Adrenal gland (tissue), 12 donors: Measurements from ENCODE around the gene TSHZ2. TPM values are rescaled to one million over a fixed set of nuclear protein-coding genes. Genes with fewer than 3 reads are reported as not detected.

Experiments
- DNase-seq, 7 donors: peaks; one replicate each; pipeline ENCODE4 v3.0.0-alpha.2; 2019 to 2020
- H3K27ac ChIP-seq, 5 donors: fragments of 200-600 bp; sonication (generic) in 4 of 5; 1 replicate in 3 of 5; 2 replicates in 2 of 5; pipeline versions ENCODE4 v1.5.1 to v1.8.0; 2016 to 2020; ENCODE audit warnings: mild to moderate bottlenecking in 1 of 5
- H3K27me3 ChIP-seq: fragments of 200-600 bp; 2 replicates; pipeline ENCODE4 v1.8.0; 2021
- H3K36me3 ChIP-seq, 2 donors: fragments of 200-600 bp; replicated peaks in 1 of 2; 1 replicate in 1 of 2; 2 replicates in 1 of 2; pipeline versions ENCODE4 v1.5.1 to v1.8.0; 2018 to 2022
- H3K4me1 ChIP-seq, 2 donors: fragments of 200-600 bp; replicated peaks in 1 of 2; 1 replicate in 1 of 2; 2 replicates in 1 of 2; pipeline versions ENCODE4 v1.5.1 to v1.8.0; 2018 to 2021
- H3K4me3 ChIP-seq, 4 donors: fragments of 200-600 bp; sonication (generic) in 3 of 4; one replicate each; pipeline ENCODE4 v1.5.1; 2016 to 2018
- H3K9me3 ChIP-seq, 3 donors: fragments of 200-600 bp; sonication (generic) in 1 of 3; replicated peaks in 1 of 3; 1 replicate in 2 of 3; 2 replicates in 1 of 3; pipeline versions ENCODE4 v1.5.1 to v1.8.0; 2016 to 2021
- CTCF ChIP-seq, 6 experiments: fragments of 450-650 bp in 4 of 6; fragments of 200-600 bp in 2 of 6; sonication (generic) in 1 of 6; IDR thresholded peaks; 1 replicate in 5 of 6; 2 replicates in 1 of 6; pipeline versions ENCODE4 v1.5.1 to v1.8.0; 2016 to 2021; ENCODE audit warnings: antibody characterized with exemption in 6 of 6, mild to moderate bottlenecking in 2 of 6, moderate library complexity in 1 of 6
- POLR2A ChIP-seq, 2 donors: fragments of 450-650 bp; IDR thresholded peaks; one replicate each; pipeline ENCODE4 v1.6.1; 2017; ENCODE audit warnings: antibody characterized with exemption in 2 of 2, mild to moderate bottlenecking in 2 of 2, moderate library complexity in 1 of 2
- WGBS, 4 donors: extraction: QIAGEN DNeasy Blood & Tissue Kit in 2 of 4; methylation state at CpG; one replicate each; pipeline versions ENCODE4 v1.1.5 to v1.1.7; 2013 to 2017; 5-methylcytosine and 5-hydroxymethylcytosine counted together
- intact Hi-C, 2 donors: fragments of 100-400 bp; cut with DNase I; formaldehyde crosslinking; loops; one replicate each; pipeline versions ENCODE4 v1.14.1 to v1.15.0; 2022 to 2023
- polyA plus RNA-seq, 3 donors: library from polyadenylated mRNA; stranded (reverse); fragments of 200-250 nt in 2 of 3; fragments of 350-450 nt in 1 of 3; fragmentation: Illumina TruSeq in 1 of 3; extraction: RNeasy Lipid Tissue Mini Kit (QIAGEN cat#74804) in 1 of 3; gene quantifications; one replicate each; pipeline ENCODE4 v1.2.3, GENCODE V29; 2013 to 2014
- total RNA-seq, 9 donors: library from RNA; depleted of rRNA in 4 of 9; stranded (reverse); fragments of >200 nt in 4 of 9; fragments of 120-200 nt in 1 of 9; fragmentation: NEBNext Ultra II Directional in 1 of 9; extraction: Animal tissue kit (Norgen Biotek cat#: 25700) in 1 of 9; gene quantifications; one replicate each; pipeline versions ENCODE4 v1.1.0 to v1.2.4, GENCODE V29; 2013 to 2023
- donor health status: healthy with polysubstance abuse.
- donor health status: Bipolar disorder and iron deficiency.
- donor health status: DM: yes; HTN: yes; CAD: no.
- donor health status: DM: no; HTN: no; CAD: no.
- donor health status: DM: no; HTN: no; CAD: no.
- donor health status: DM: yes; HTN: yes; CAD: no.

The TSHZ2 gene
- total and polyA plus RNA-seq, 12 donors = 20.5 to 87.1 (median 52.4) TPM

DNA sequence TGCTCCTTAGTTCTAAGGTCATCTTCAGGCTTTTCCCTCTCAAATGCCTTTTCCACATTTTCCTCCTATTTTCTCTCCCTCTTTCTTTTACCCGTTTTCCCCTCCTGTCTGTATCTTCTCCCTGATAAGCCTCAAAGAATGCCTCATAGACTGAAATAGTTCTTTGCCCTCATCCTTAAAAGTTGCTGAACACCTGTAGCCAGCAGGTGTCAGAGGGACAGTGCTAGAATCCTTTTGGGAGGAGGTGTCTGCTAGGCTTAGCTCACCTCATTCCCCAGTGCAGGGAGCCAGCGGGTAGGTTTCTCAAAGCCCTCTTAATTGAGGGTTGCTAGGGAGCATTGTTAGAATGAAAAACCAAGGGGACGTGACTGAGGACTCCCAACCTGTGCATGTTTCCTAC is 204.0 kb downstream of the TSHZ2 start:
- Histone ChIP-seq H3K27me3 (no peaks in the 10 kb centered on the region), H3K4me1 (no peaks in the 10 kb centered on the region), H3K9me3 (no peaks in the 10 kb centered on the region), H3K27ac (no peak overlapping the region), H3K4me3 (no peak overlapping the region), H3K36me3 (no peaks in the 10 kb centered on the region)
- TF ChIP-seq POLR2A (IDR thresholded peaks at IDR 0.05) (no peak), CTCF (IDR thresholded peaks at IDR 0.05) (no peak)
- intact Hi-C loops = no loop called here
- 67 to 74% (median 71%) methylated on average over 3 of the region's 3 CpGs for WGBS, 4 donors
- no peak for DNase-seq

GRCh38 chr20:53177687-53178086 is 205.5 kb downstream of the TSHZ2 start:
- no peaks in the 10 kb centered on the region for H3K36me3 ChIP-seq
- H3K4me3 ChIP-seq = no peak overlapping the region
- TF ChIP-seq CTCF (IDR thresholded peaks at IDR 0.05) (no peak), POLR2A (IDR thresholded peaks at IDR 0.05) (no peak)
- no peak overlapping the region for H3K27ac ChIP-seq
- no peak for DNase-seq
- no peaks in the 10 kb centered on the region for H3K4me1 ChIP-seq
- no peaks in the 10 kb centered on the region for H3K27me3 ChIP-seq
- 90 to 96% (median 95%) methylated on average over 2 of the region's 2 CpGs for WGBS, 4 donors
- intact Hi-C loops = no loop called here
- H3K9me3 ChIP-seq = no peaks in the 10 kb centered on the region

- no peak overlapping the region for H3K27ac ChIP-seq
- no peak overlapping the region for H3K4me3 ChIP-seq
- intact Hi-C loops = no loop called here
- no peaks in the 10 kb centered on the region for H3K27me3 ChIP-seq
- no peaks in the 10 kb centered on the region for H3K4me1 ChIP-seq
- WGBS, 4 donors = 92 to 95% (median 93%) methylated on average over 10 of the region's 10 CpGs
- H3K9me3 ChIP-seq = no peaks in the 10 kb centered on the region
- no peak for DNase-seq
- TF ChIP-seq POLR2A (IDR thresholded peaks at IDR 0.05) = no peak
- no peak for TF ChIP-seq CTCF (IDR thresholded peaks at IDR 0.05)
- H3K36me3 ChIP-seq = no peaks in the 10 kb centered on the region
Observed at GRCh38 chr20:53179749-53180148, 207.6 kb downstream of the TSHZ2 start.

DNA sequence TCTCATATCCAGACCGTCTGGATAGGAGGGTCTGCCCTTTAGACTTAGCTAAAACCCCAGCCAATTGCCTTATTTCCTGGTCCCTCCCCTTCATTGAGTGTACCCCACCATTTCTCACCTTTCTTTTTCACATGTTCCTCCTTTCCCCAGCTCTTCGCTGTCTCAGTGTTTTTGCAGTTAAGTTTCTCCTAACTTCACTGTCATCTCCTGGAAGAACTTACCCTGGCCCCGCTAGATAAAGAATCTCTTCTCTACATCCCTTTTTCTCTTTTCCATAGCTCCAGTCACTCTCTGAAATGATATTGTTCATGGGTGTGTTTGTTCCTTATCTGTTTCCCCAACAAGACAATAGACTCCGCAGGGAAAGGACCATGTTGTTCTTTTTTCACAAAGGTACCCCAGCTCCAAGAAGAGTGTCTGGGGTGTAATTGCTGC is 208.8 kb downstream of the TSHZ2 start:
- whole genome bisulfite sequencing, 4 donors = 88 to 93% (median 90%) methylated on average over 4 of the region's 4 CpGs
- intact Hi-C loops = no loop called here
- H3K4me3 ChIP-seq = no peak overlapping the region
- no peak overlapping the region for H3K27ac ChIP-seq
- no peaks in the 10 kb centered on the region for H3K9me3 ChIP-seq
- no peaks in the 10 kb centered on the region for H3K27me3 ChIP-seq
- DNase-seq = no peak
- TF ChIP-seq POLR2A (IDR thresholded peaks at IDR 0.05) (no peak), CTCF (IDR thresholded peaks at IDR 0.05) (no peak)
- no peaks in the 10 kb centered on the region for H3K36me3 ChIP-seq
- H3K4me1 ChIP-seq = no peaks in the 10 kb centered on the region
